Uterus (tissue), 2 donors: ENCODE results near the gene ACVR1.

ENCODE experiments used
- CTCF ChIP-seq, 4 experiments: fragments of 200-600 bp in 2 of 4; fragments of 450-650 bp in 2 of 4; sonication (generic) in 2 of 4; IDR thresholded peaks; one replicate each; pipeline ENCODE4 v1.5.1; 2016 to 2019; ENCODE audit warnings: antibody characterized with exemption in 4 of 4, mild to moderate bottlenecking in 2 of 4, moderate library complexity in 1 of 4
- POLR2A ChIP-seq, 2 donors: fragments of 450-650 bp; IDR thresholded peaks; one replicate each; pipeline ENCODE4 v1.6.1; 2016; ENCODE audit warnings: antibody characterized with exemption in 2 of 2, mild to moderate bottlenecking in 1 of 2, moderate library complexity in 1 of 2

GRCh38 chr2:157837851-157838441, 38.2 kb downstream of the ACVR1 start:
- TF ChIP-seq CTCF (IDR thresholded peaks at IDR 0.05) (no peak), POLR2A (IDR thresholded peaks at IDR 0.05) (no peak)
